Measurements from ENCODE around the gene PPP2R2D.
A peak's percentile ranks its signal among the peaks of the same experiment; 100 is the strongest.
"Not testable (repeated sequence)": the region's sequence is repeated elsewhere in the genome, so short reads cannot be mapped to it uniquely, and the experiment has no call there.

The PPP2R2D gene

GRCh38 chr10:131979336-131979735, 78.5 kb downstream of the PPP2R2D start:
- no peak for DNase-seq

- DNase-seq: peak; percentile 61
Observed at GRCh38 chr10:131979821-131980270, 79.0 kb downstream of the PPP2R2D start.

- DNase-seq: no peak
Observed at GRCh38 chr10:131980321-131980720, 79.5 kb downstream of the PPP2R2D start.

- DNase-seq: peak; percentile 66
Observed at GRCh38 chr10:131980761-131981428, 80.1 kb downstream of the PPP2R2D start.

- peak; percentile 98 for DNase-seq
Observed at GRCh38 chr10:131981429-131982184, 80.8 kb downstream of the PPP2R2D start, which contains the start of gene BNIP3. Gene BNIP3, minus strand, starts transcription at chr10:131981923. Its CDS starts 117 bp downstream, at chr10:131981806.

GRCh38 chr10:131982185-131982756, 81.5 kb downstream of the PPP2R2D start:
- DNase-seq: peak; percentile 54

- DNase-seq: peak; percentile 43
Observed at GRCh38 chr10:131982796-131983195, 82.0 kb downstream of the PPP2R2D start.

GRCh38 chr10:131983780-131984179, 83.0 kb downstream of the PPP2R2D start:
- peak; percentile 95 for DNase-seq

GRCh38 chr10:131986851-131987250, 86.0 kb downstream of the PPP2R2D start:
- DNase-seq: not testable (repeated sequence)

- DNase-seq: not testable (repeated sequence)
Observed at GRCh38 chr10:131987301-131987700, 86.5 kb downstream of the PPP2R2D start.

- DNase-seq: not testable (repeated sequence)
Observed at GRCh38 chr10:131987786-131988185, 87.0 kb downstream of the PPP2R2D start.

- DNase-seq: no peak
Observed at GRCh38 chr10:131991726-131992125, 90.9 kb downstream of the PPP2R2D start.

GRCh38 chr10:131993275-131993674, 92.5 kb downstream of the PPP2R2D start:
- DNase-seq: no peak

- DNase-seq: no peak
Observed at GRCh38 chr10:131994435-131994834, 93.6 kb downstream of the PPP2R2D start.

GRCh38 chr10:131996466-131997365, 95.9 kb downstream of the PPP2R2D start:
- no peak for DNase-seq

- peak; percentile 83 for DNase-seq
Observed at GRCh38 chr10:131997366-131998049, 96.7 kb downstream of the PPP2R2D start.

GRCh38 chr10:131998050-131998844, 97.4 kb downstream of the PPP2R2D start:
- no peak for DNase-seq

- no peak for DNase-seq
Observed at GRCh38 chr10:131998845-131999681, 98.3 kb downstream of the PPP2R2D start.

GRCh38 chr10:132001238-132001972, 100.6 kb downstream of the PPP2R2D start:
- DNase-seq: peak; percentile 86

Measured in DMS53 (cell line).